Mesenchymal stem cell (in vitro differentiated cells and primary cell): ENCODE results near the gene CYP24A1. TPM values are rescaled to one million over a fixed set of nuclear protein-coding genes. Genes with fewer than 3 reads are reported as not detected.

Experiments
- DNase-seq: peaks from one replicate; pipeline ENCODE4 v3.0.0-alpha.2; 2013
- H2AFZ ChIP-seq: one replicate; pipeline ENCODE4 v1.6.1; 2013; ENCODE audit warnings: low read depth, mild to moderate bottlenecking, control low read depth, inconsistent platforms, low read length, moderate library complexity
- H2AK5ac ChIP-seq: 2 replicates; pipeline ENCODE4 v1.6.1; 2013; ENCODE audit warnings: low read length, moderate library complexity, mild to moderate bottlenecking, inconsistent platforms; ENCODE audit not compliant: severe bottlenecking
- H2BK120ac ChIP-seq: one replicate; pipeline ENCODE4 v1.6.1; 2013; ENCODE audit warnings: low read depth, mild to moderate bottlenecking, inconsistent platforms, low read length, moderate library complexity
- H2BK12ac ChIP-seq, 2 experiments: one replicate each; pipeline ENCODE4 v1.6.1; 2013; ENCODE audit warnings: inconsistent platforms in 2 of 2, low read length in 2 of 2, mild to moderate bottlenecking in 2 of 2, moderate library complexity in 2 of 2, control low read depth in 1 of 2
- H2BK15ac ChIP-seq: one replicate; pipeline ENCODE4 v1.6.1; 2013; ENCODE audit warnings: mild to moderate bottlenecking, low read depth, inconsistent platforms; ENCODE audit not compliant: poor library complexity, severe bottlenecking
- H2BK5ac ChIP-seq: 2 replicates; pipeline ENCODE4 v1.6.1; 2013; ENCODE audit warnings: low read depth, mild to moderate bottlenecking, low read length, control low read depth, inconsistent platforms; ENCODE audit not compliant: poor library complexity, severe bottlenecking
- H3K14ac ChIP-seq, 2 experiments: one replicate each; pipeline ENCODE4 v1.6.1; 2013; ENCODE audit warnings: inconsistent platforms in 2 of 2, low read length in 2 of 2, control low read depth in 1 of 2, mild to moderate bottlenecking in 1 of 2, moderate library complexity in 1 of 2
- H3K18ac ChIP-seq, 2 experiments: one replicate each; pipeline ENCODE4 v1.6.1; 2013; ENCODE audit warnings: inconsistent platforms in 2 of 2, low read length in 2 of 2, control low read depth in 1 of 2, low read depth in 1 of 2, mild to moderate bottlenecking in 1 of 2
- H3K23ac ChIP-seq, 2 experiments: one replicate each; pipeline ENCODE4 v1.6.1; 2013; ENCODE audit warnings: inconsistent platforms in 2 of 2, low read length in 2 of 2, mild to moderate bottlenecking in 2 of 2, moderate library complexity in 2 of 2, control low read depth in 1 of 2
- H3K27ac ChIP-seq: 2 replicates; pipeline ENCODE4 v1.5.1; 2013; ENCODE audit warnings: mild to moderate bottlenecking, moderate library complexity, low read length, control low read depth, inconsistent platforms; ENCODE audit not compliant: poor library complexity, severe bottlenecking
- H3K27me3 ChIP-seq, 2 experiments: 2 replicates each; pipeline versions ENCODE4 v1.6.1 to v1.7.0; 2013; ENCODE audit warnings: low read length in 2 of 2, mild to moderate bottlenecking in 2 of 2, moderate library complexity in 2 of 2, control low read depth in 1 of 2, inconsistent platforms in 1 of 2; ENCODE audit not compliant: control insufficient read depth in 1 of 2, insufficient read depth in 1 of 2
- H3K36me3 ChIP-seq, 2 experiments: 2 replicates each; pipeline versions ENCODE4 v1.6.1 to v1.7.0; 2013; ENCODE audit warnings: low read length in 2 of 2, control low read depth in 1 of 2, inconsistent platforms in 1 of 2, low read depth in 1 of 2, mild to moderate bottlenecking in 1 of 2; ENCODE audit not compliant: insufficient read depth in 2 of 2, control insufficient read depth in 1 of 2
- H3K4ac ChIP-seq, 2 experiments: one replicate each; pipeline ENCODE4 v1.6.1; 2013; ENCODE audit warnings: inconsistent platforms in 2 of 2, low read length in 2 of 2, mild to moderate bottlenecking in 2 of 2, moderate library complexity in 2 of 2, control low read depth in 1 of 2, low read depth in 1 of 2
- H3K4me1 ChIP-seq: 2 replicates; pipeline ENCODE4 v1.6.1; 2013; ENCODE audit warnings: low read depth, low read length, control low read depth; ENCODE audit not compliant: control insufficient read depth, insufficient read depth
- H3K4me2 ChIP-seq: 2 replicates; pipeline ENCODE4 v1.6.1; 2013; ENCODE audit warnings: low read length, mild to moderate bottlenecking, inconsistent platforms; ENCODE audit not compliant: poor library complexity, severe bottlenecking
- H3K4me3 ChIP-seq, 2 experiments: 2 replicates each; pipeline versions ENCODE4 v1.5.1 to v1.7.0; 2013; ENCODE audit warnings: low read length in 2 of 2, mild to moderate bottlenecking in 2 of 2, control low read depth in 1 of 2, low read depth in 1 of 2; ENCODE audit not compliant: insufficient read depth in 1 of 2
- H3K79me1 ChIP-seq: replicated peaks from 2 replicates; pipeline ENCODE4 v1.6.1; 2013; ENCODE audit warnings: mild to moderate bottlenecking, control low read depth, low read length, inconsistent platforms; ENCODE audit not compliant: poor library complexity, severe bottlenecking
- H3K9ac ChIP-seq: 2 replicates; pipeline ENCODE4 v1.7.0; 2013; ENCODE audit warnings: mild to moderate bottlenecking, low read length, moderate library complexity
- H3K9me3 ChIP-seq: 2 replicates; pipeline ENCODE4 v1.7.0; 2013; ENCODE audit warnings: mild to moderate bottlenecking, low read length; ENCODE audit not compliant: control insufficient read depth
- H4K8ac ChIP-seq: one replicate; pipeline ENCODE4 v1.6.1; 2013; ENCODE audit warnings: inconsistent platforms, mild to moderate bottlenecking, low read length, moderate library complexity
- H4K91ac ChIP-seq: one replicate; pipeline ENCODE4 v1.6.1; 2013; ENCODE audit warnings: mild to moderate bottlenecking, low read length, inconsistent platforms
- WGBS: methylation state at CpG from one replicate; pipeline ENCODE4 v1.1.7; 2013; ENCODE audit warnings: mixed read lengths; 5-methylcytosine and 5-hydroxymethylcytosine counted together
- polyA plus RNA-seq, 2 experiments: library from polyadenylated mRNA; stranded (reverse); fragments of 200-250 nt; gene quantifications; one replicate each; pipeline ENCODE4 v1.2.3, GENCODE V29; 2013

Gene CYP24A1
- not detected for polyA plus RNA-seq (2013, experiment 1 of 2)
- polyA plus RNA-seq (2013, experiment 2 of 2): not detected

GRCh38 chr20:54173653-54174456 lies at the start of gene CYP24A1:
Gene CYP24A1 (minus strand): TSS chr20:54173986. CDS start chr20:54173579, 407 bp downstream.
- H3K4me1 ChIP-seq: peaks cover 19% of the 10 kb centered on the region
- H3K9me3 ChIP-seq: no peaks in the 10 kb centered on the region
- no peaks in the 10 kb centered on the region for H3K36me3 ChIP-seq
- H2BK12ac ChIP-seq: no peak within 1 kb of the TSS
- H2BK120ac ChIP-seq: no peak within 1 kb of the TSS
- no peak within 1 kb of the TSS for H3K9ac ChIP-seq
- H3K14ac ChIP-seq: no peak within 1 kb of the TSS
- H2AK5ac ChIP-seq: no peak within 1 kb of the TSS
- no peak within 1 kb of the TSS for H2BK15ac ChIP-seq
- no peak within 1 kb of the TSS for H2BK5ac ChIP-seq
- DNase-seq: no peak
- H3K27ac ChIP-seq: no peak within 1 kb of the TSS
- WGBS: 4% methylated on average over 52 of the region's 61 CpGs
- H3K79me1 ChIP-seq: no peaks in the 10 kb centered on the region
- H4K8ac ChIP-seq: no peak within 1 kb of the TSS
- H2AFZ ChIP-seq: no peak within 1 kb of the TSS
- H3K4me3 ChIP-seq: peak within 1 kb of the TSS; percentile 36 to 46
- peak within 1 kb of the TSS; percentile 79 for H3K4me2 ChIP-seq
- H3K23ac ChIP-seq: no peak within 1 kb of the TSS
- H4K91ac ChIP-seq: no peak within 1 kb of the TSS
- no peak within 1 kb of the TSS for H3K18ac ChIP-seq
- H3K27me3 ChIP-seq: peaks cover 60 to 65% of the 10 kb centered on the region in 2 experiments
- no peak within 1 kb of the TSS for H3K4ac ChIP-seq

DNA sequence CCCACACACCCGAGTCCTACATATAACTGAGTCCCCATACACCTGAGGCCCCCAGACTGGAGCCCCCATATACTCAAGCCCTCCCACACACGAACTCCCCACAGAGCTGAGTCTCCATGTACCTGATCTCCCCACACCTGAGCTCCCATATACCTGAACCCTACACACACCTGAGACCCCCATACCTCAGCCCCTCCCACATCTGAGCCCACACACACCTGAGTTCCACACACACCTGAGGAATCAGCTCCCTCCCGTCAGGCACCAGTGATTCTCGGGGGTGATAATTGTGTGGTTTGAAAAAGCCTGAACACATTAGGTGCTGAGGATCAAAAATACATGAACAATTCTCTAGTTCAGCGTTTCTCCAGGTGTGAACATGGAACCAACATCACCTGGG lies 49.5 kb upstream of the CYP24A1 start:
- no peak overlapping the region for H2BK15ac ChIP-seq
- no peak overlapping the region for H4K91ac ChIP-seq
- 94% methylated on average over 4 of the region's 5 CpGs for WGBS
- peaks cover 6% of the 10 kb centered on the region for H3K4me1 ChIP-seq
- H3K23ac ChIP-seq: no peak overlapping the region
- no peak for DNase-seq
- peaks cover 3 to 6% of the 10 kb centered on the region in 2 experiments for H3K36me3 ChIP-seq
- H2BK12ac ChIP-seq: no peak overlapping the region
- no peak overlapping the region for H3K14ac ChIP-seq
- no peak overlapping the region for H2AFZ ChIP-seq
- H3K4ac ChIP-seq: no peak overlapping the region
- peaks cover 5% of the 10 kb centered on the region for H3K79me1 ChIP-seq
- no peak overlapping the region for H3K18ac ChIP-seq
- no peaks in the 10 kb centered on the region for H3K9me3 ChIP-seq
- H2BK120ac ChIP-seq: no peak overlapping the region
- H3K4me3 ChIP-seq: no peak overlapping the region
- no peak overlapping the region for H2BK5ac ChIP-seq
- no peak overlapping the region for H3K4me2 ChIP-seq
- no peaks in the 10 kb centered on the region for H3K27me3 ChIP-seq
- no peak overlapping the region for H2AK5ac ChIP-seq
- no peak overlapping the region for H4K8ac ChIP-seq
- H3K27ac ChIP-seq: no peak overlapping the region
- no peak overlapping the region for H3K9ac ChIP-seq

GRCh38 chr20:54221996-54222890 lies 48.5 kb upstream of the CYP24A1 start:
- WGBS: 84% methylated on average over 14 of the region's 17 CpGs
- Histone ChIP-seq H3K14ac (no peak overlapping the region), H4K91ac (no peak overlapping the region), H3K36me3 (peaks cover 5 to 12% of the 10 kb centered on the region in 2 experiments), H2BK120ac (no peak overlapping the region), H3K27me3 (no peaks in the 10 kb centered on the region), H3K27ac (no peak overlapping the region), H2BK12ac (no peak overlapping the region), H3K4ac (no peak overlapping the region), H3K4me2 (no peak overlapping the region), H3K4me3 (no peak overlapping the region), H2BK15ac (no peak overlapping the region), H3K9ac (no peak overlapping the region), H3K23ac (no peak overlapping the region), H2BK5ac (no peak overlapping the region), H3K79me1 (peaks cover 10% of the 10 kb centered on the region), H2AK5ac (no peak overlapping the region), H3K9me3 (no peaks in the 10 kb centered on the region), H4K8ac (no peak overlapping the region), H3K18ac (no peak overlapping the region), H2AFZ (no peak overlapping the region), H3K4me1 (peaks cover 6% of the 10 kb centered on the region)
- DNase-seq: no peak

DNA sequence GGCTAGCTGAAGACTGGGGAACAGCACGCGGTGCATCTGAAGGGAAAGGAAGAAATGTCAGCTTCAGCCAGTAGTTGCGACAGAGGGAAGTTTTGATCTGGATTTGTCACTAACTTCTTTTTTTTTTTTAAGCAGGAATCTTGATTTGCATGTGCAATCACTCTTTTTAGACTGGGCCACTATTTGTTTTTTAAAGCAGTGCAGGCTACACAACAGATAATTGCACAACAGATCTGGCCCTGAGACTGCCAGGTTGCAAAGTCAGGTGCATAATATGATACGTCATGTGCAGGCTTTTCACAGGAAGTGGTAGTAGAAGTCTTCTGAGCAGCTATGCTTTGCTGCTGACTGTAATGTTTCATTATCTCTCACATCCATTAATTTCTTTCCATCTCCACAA lies 47.6 kb upstream of the CYP24A1 start:
- no peak overlapping the region for H3K14ac ChIP-seq
- no peak overlapping the region for H3K23ac ChIP-seq
- H2BK15ac ChIP-seq: no peak overlapping the region
- H2BK120ac ChIP-seq: no peak overlapping the region
- no peak overlapping the region for H3K4me2 ChIP-seq
- H3K4me3 ChIP-seq: no peak overlapping the region
- no peak overlapping the region for H3K27ac ChIP-seq
- no peak overlapping the region for H2AFZ ChIP-seq
- H3K18ac ChIP-seq: no peak overlapping the region
- no peaks in the 10 kb centered on the region for H3K9me3 ChIP-seq
- WGBS: 97% methylated on average over 4 of the region's 4 CpGs
- H4K91ac ChIP-seq: no peak overlapping the region
- no peak overlapping the region for H3K4ac ChIP-seq
- no peak overlapping the region for H4K8ac ChIP-seq
- H2BK5ac ChIP-seq: no peak overlapping the region
- peaks cover 11 to 18% of the 10 kb centered on the region in 2 experiments for H3K36me3 ChIP-seq
- no peak for DNase-seq
- no peak overlapping the region for H3K9ac ChIP-seq
- peaks cover 14% of the 10 kb centered on the region for H3K79me1 ChIP-seq
- H3K27me3 ChIP-seq: no peaks in the 10 kb centered on the region
- H3K4me1 ChIP-seq: peaks cover 6% of the 10 kb centered on the region
- H2BK12ac ChIP-seq: no peak overlapping the region
- H2AK5ac ChIP-seq: no peak overlapping the region
